Bronchial smooth muscle cell (primary cell): Measurements from ENCODE around the gene CNTFR. TPM values are rescaled to one million over a fixed set of nuclear protein-coding genes. Genes with fewer than 3 reads are reported as not detected.

Experiments
- total RNA-seq: library from RNA; depleted of rRNA; stranded (reverse); fragments of >200 nt; gene quantifications from 2 replicates; pipeline ENCODE4 v1.2.1, GENCODE V29; 2014

The CNTFR gene
- not detected in 2 replicates for total RNA-seq

GRCh38 chr9:34589636-34590380 is at the start of gene CNTFR:
Gene CNTFR (minus strand): TSS chr9:34589724. CDS start chr9:34568981, 20,743 bp downstream.

GRCh38 chr9:34637356-34638137 is 48.0 kb upstream of the CNTFR start, which contains the start of gene SIGMAR1:
Gene SIGMAR1 (minus strand): TSS chr9:34637787. CDS start chr9:34637697, 90 bp downstream.

GRCh38 chr9:34628656-34629490 is 39.3 kb upstream of the CNTFR start, which contains the start of gene ARID3C:
Gene ARID3C (minus strand): TSS chr9:34629066. CDS start chr9:34628014, 1,052 bp downstream.

GRCh38 chr9:34620061-34620994 is 30.8 kb upstream of the CNTFR start, which contains the start of gene DCTN3:
Gene DCTN3 (minus strand): TSS chr9:34620495. CDS start chr9:34620464, 31 bp downstream.

GRCh38 chr9:34611811-34612787 is 22.6 kb upstream of the CNTFR start, which contains the start of gene RPP25L:
Gene RPP25L (minus strand): TSS chr9:34612097. CDS start chr9:34611296, 801 bp downstream.

GRCh38 chr9:34522971-34523797 is 66.3 kb downstream of the CNTFR start, which contains the start of gene ENHO:
Gene ENHO (minus strand): TSS chr9:34522990. CDS start chr9:34521695, 1,295 bp downstream.

Other genes with a start within 250 kb of the CNTFR start
- gene MYORG, start 212.8 kb downstream of the CNTFR start, total RNA-seq, result 0.43 and 0.63 TPM in 2 replicates
- gene FAM219A, start 131.2 kb downstream of the CNTFR start, total RNA-seq, result 2.8 and 3.5 TPM in 2 replicates
- 0.34 TPM in 1 of 2 replicates, not detected in the other for gene DNAI1, start 130.9 kb downstream of the CNTFR start, total RNA-seq
- 0.16 and 0.26 TPM in 2 replicates for gene ENHO, start 66.7 kb downstream of the CNTFR start, total RNA-seq
- gene RPP25L, start 22.4 kb upstream of the CNTFR start, total RNA-seq, result 22.2 and 24.9 TPM in 2 replicates
- 160 and 173 TPM in 2 replicates for gene DCTN3, start 30.8 kb upstream of the CNTFR start, total RNA-seq
- gene ARID3C, start 39.3 kb upstream of the CNTFR start, total RNA-seq, result not detected in 2 replicates
- gene SIGMAR1, start 48.1 kb upstream of the CNTFR start, total RNA-seq, result 34.8 and 34.9 TPM in 2 replicates
- 34.5 and 41.1 TPM in 2 replicates for gene GALT, start 57.0 kb upstream of the CNTFR start, total RNA-seq
- 14.0 and 16.3 TPM in 2 replicates for gene IL11RA, start 62.5 kb upstream of the CNTFR start, total RNA-seq
- 0.09 TPM in 1 of 2 replicates, not detected in the other for gene CCL27, start 72.9 kb upstream of the CNTFR start, total RNA-seq
- not detected in 2 replicates for gene CCL19, start 101.6 kb upstream of the CNTFR start, total RNA-seq
- not detected in 2 replicates for gene CCL21, start 120.4 kb upstream of the CNTFR start, total RNA-seq